GM12878 (cell line): Measurements from ENCODE around the gene GRAMD1B. TPM values are rescaled to one million over a fixed set of nuclear protein-coding genes. Genes with fewer than 3 reads are reported as not detected.

Experiments used
- ATAC-seq: fragments of 200-7000 bp; cut with Tn5 transposase; 3 replicates; pipeline ENCODE4 v1.9.1; 2020; ENCODE audit warnings: mild to moderate bottlenecking, moderate library complexity
- BruUV-seq: library from RNA; stranded (reverse); fragments of 400-500 nt; replicated peaks from 2 replicates; lab custom pipeline; 2021; lab: Mats Ljungman, UMichigan
- CTCF ChIA-PET: fragments of 300-600 bp; sonication (Branson Sonifier 250); formaldehyde crosslinking; extraction: SDS; loops from one replicate; lab custom pipeline; 2021; ENCODE audit warnings: inconsistent platforms; lab: Yijun Ruan, JAX
- POLR2A ChIA-PET: fragments of 350-600 bp; formaldehyde crosslinking; extraction: SDS; loops from one replicate; lab custom pipeline; 2021; ENCODE audit warnings: inconsistent platforms; lab: Charles Lee
- RAD21 ChIA-PET: fragments of 300-600 bp; sonication (Branson Sonifier 250); formaldehyde crosslinking; loops from one replicate; lab custom pipeline; 2023; ENCODE audit warnings: antibody characterized with exemption; ENCODE audit not compliant: unreplicated experiment; lab: Charles Lee
- SMC1A ChIA-PET: fragments of 300-600 bp; sonication (Branson Sonifier 250); formaldehyde crosslinking; loops from one replicate; lab custom pipeline; 2023; ENCODE audit not compliant: unreplicated experiment, uncharacterized antibody; lab: Charles Lee
- DNase-seq: peaks from one replicate; pipeline ENCODE4 v3.0.0-alpha.2; 2011; ENCODE audit warnings: low read depth, low spot score
- FAIRE-seq: peaks from 3 replicates; lab custom pipeline; 2011; peaks lifted over from hg19 to GRCh38; lab: Jason Lieb, UNC
- H2AFZ ChIP-seq: 2 replicates; pipeline ENCODE4 v1.6.0; 2011; ENCODE audit warnings: low read depth, low read length, control low read depth; ENCODE audit not compliant: control insufficient read depth
- H3K27ac ChIP-seq: 2 replicates; pipeline ENCODE4 v1.5.1; 2011; ENCODE audit warnings: control low read depth; ENCODE audit not compliant: control insufficient read depth, insufficient read depth
- H3K27me3 ChIP-seq, 2 experiments: replicated peaks in 1 of 2; 2 replicates each; pipeline versions ENCODE4 v1.6.0 to v1.6.1; 2011; ENCODE audit warnings: low read length in 1 of 2; ENCODE audit not compliant: control insufficient read depth in 2 of 2, insufficient read depth in 2 of 2
- H3K36me3 ChIP-seq, 2 experiments: 2 replicates each; pipeline ENCODE4 v1.5.1; 2011; ENCODE audit warnings: low read length in 1 of 2; ENCODE audit not compliant: control insufficient read depth in 2 of 2, insufficient read depth in 2 of 2
- H3K4me1 ChIP-seq: 2 replicates; pipeline ENCODE4 v1.6.1; 2011; ENCODE audit warnings: mild to moderate bottlenecking, low read length, moderate library complexity, mixed read lengths; ENCODE audit not compliant: control insufficient read depth, insufficient read depth
- H3K4me2 ChIP-seq: 2 replicates; pipeline ENCODE4 v1.6.0; 2011; ENCODE audit warnings: control low read depth; ENCODE audit not compliant: control insufficient read depth, insufficient read depth
- H3K4me3 ChIP-seq: fragments of 200-600 bp; sonication (generic); 2 replicates; pipeline ENCODE4 v1.5.1; 2016
- H3K79me2 ChIP-seq: 2 replicates; pipeline ENCODE4 v1.6.0; 2011; ENCODE audit warnings: low read length; ENCODE audit not compliant: control insufficient read depth, insufficient read depth
- H3K9ac ChIP-seq: 2 replicates; pipeline ENCODE4 v1.8.0; 2011; ENCODE audit warnings: low read length, control low read depth, mixed read lengths; ENCODE audit not compliant: control insufficient read depth, insufficient read depth
- H3K9me3 ChIP-seq: replicated peaks from 3 replicates; pipeline ENCODE4 v1.5.1; 2011; ENCODE audit warnings: mild to moderate bottlenecking, low read length; ENCODE audit not compliant: control insufficient read depth, insufficient read depth
- H4K20me1 ChIP-seq: 2 replicates; pipeline ENCODE4 v1.6.0; 2011; ENCODE audit not compliant: control insufficient read depth, insufficient read depth
- BACH1 ChIP-seq: fragments of 450-650 bp; IDR thresholded peaks from 2 replicates; pipeline ENCODE4 v1.6.1; 2017; ENCODE audit warnings: mild to moderate bottlenecking, borderline replicate concordance
- HSF1 ChIP-seq: fragments of 150-350 bp; IDR thresholded peaks from 2 replicates; pipeline ENCODE4 v1.6.1; 2014; ENCODE audit warnings: mild to moderate bottlenecking, low read depth, low read length
- NFIC ChIP-seq: IDR thresholded peaks from 2 replicates; pipeline ENCODE4 v1.6.1; 2012; ENCODE audit warnings: low read depth, mild to moderate bottlenecking, inconsistent platforms, low read length, moderate library complexity
- PML ChIP-seq: IDR thresholded peaks from 2 replicates; pipeline ENCODE4 v1.6.1; 2012; ENCODE audit warnings: low read length, inconsistent platforms
- STAT1 ChIP-seq: fragments of 450-650 bp; conservative IDR thresholded peaks from 2 replicates; pipeline ENCODE4 v1.6.1; 2014; ENCODE audit warnings: antibody characterized with exemption, mild to moderate bottlenecking
- WGBS: methylation state at CpG from one replicate; pipeline ENCODE4 v1.1.6; 2016; ENCODE audit warnings: low lambda C conversion rate; ENCODE audit not compliant: insufficient replicate concordance, insufficient coverage; ENCODE audit errors: missing lambda C conversion rate; 5-methylcytosine and 5-hydroxymethylcytosine counted together
- in situ Hi-C: fragments of 300-500 bp; cut with MboI; formaldehyde crosslinking; loops from 9 replicates; pipeline ENCODE4 v1.14.3; 2018; ENCODE audit warnings: mixed read lengths
- intact Hi-C: fragments of 100-400 bp; cut with micrococcal nuclease; formaldehyde crosslinking; loops from one replicate; pipeline ENCODE4 v1.14.2; 2022; ENCODE audit not compliant: unreplicated experiment
- polyA plus RNA-seq, 11 experiments: library from polyadenylated mRNA; depleted of rRNA in 4 of 11; unstranded in 6 of 11; stranded (reverse) in 5 of 11; fragments of >200 nt; fragmentation: Nextera tagmentation in 4 of 11; fragmentation: Illumina TruSeq in 1 of 11; extraction: Ambion mirVana in 4 of 11; extraction: Trizol in 1 of 11; gene quantifications; 1 replicate in 1 of 11; 2 replicates in 10 of 11; pipeline versions ENCODE4 v1.2.1 to v1.2.3, GENCODE V29; 2011 to 2016; ENCODE audit warnings: inconsistent platforms in 2 of 11, missing spikeins in 2 of 11, low read depth in 1 of 11
- total RNA-seq, 4 experiments: library from RNA; depleted of rRNA in 3 of 4; stranded (reverse); fragments of >200 nt in 3 of 4; fragmentation: Illumina TruSeq in 1 of 4; extraction: Trizol in 1 of 4; gene quantifications; 2 replicates each; pipeline versions ENCODE4 v1.2.1 to v1.2.3, GENCODE V29; 2013 to 2021

Gene GRAMD1B
- total and polyA plus RNA-seq, 10 of the 15 experiments (the other 5 are each of a cell fraction or from before 2014, with no cell fraction given) = 1.9 to 49.1 (median 26.9) TPM

GRCh38 chr11:123624974-123625373 lies 194.9 kb downstream of the GRAMD1B start (continued):
- TF ChIP-seq NFIC (no peak), BACH1 (no peak), STAT1 (no peak)

GRCh38 chr11:123628936-123629683 lies 199.0 kb downstream of the GRAMD1B start:
- SMC1A ChIA-PET = interaction anchor here (1.3 to 1.5 kb wide), 2 partner anchors 15 to 79 kb away, joined by 3 read pairs; no protein-coding TSS in a partner anchor
- Histone ChIP-seq H3K4me2 (no peak overlapping the region), H3K9me3 (no peaks in the 10 kb centered on the region), H3K27ac (no peak overlapping the region), H3K27me3 (peaks cover 0 to 3% of the 10 kb centered on the region in 2 experiments; a peak in 2 of 4 replicates), H3K4me3 (no peak overlapping the region), H3K4me1 (no peaks in the 10 kb centered on the region), H3K79me2 (no peaks in the 10 kb centered on the region), H2AFZ (no peak overlapping the region), H3K9ac (no peak overlapping the region), H4K20me1 (no peaks in the 10 kb centered on the region), H3K36me3 (no peaks in the 10 kb centered on the region; a peak in 1 of 4 replicates)
- WGBS = 19% methylated on average over 10 of the region's 10 CpGs
- in situ Hi-C loops (no loop called here), intact Hi-C loops (no loop called here)
- RAD21 ChIA-PET = no interaction called here
- FAIRE-seq (no peak), DNase-seq (no peak), ATAC-seq (no peak)
- TF ChIP-seq HSF1 (no peak), PML (0 out of 2 replicates have a peak, but pooled peaks have one; percentile 17)
- BruUV-seq = no TSS peak
- POLR2A ChIA-PET = no interaction called here
- CTCF ChIA-PET = interaction anchor here (1.6 kb wide), 1 partner anchor 79 kb away, joined by 5 read pairs; no protein-coding TSS in a partner anchor
